GM21786 (cell line): ENCODE results near the gene PIAS3.
A peak's percentile ranks its signal among the peaks of the same experiment; 100 is the strongest.
"Not testable (repeated sequence)": the region's sequence is repeated elsewhere in the genome, so short reads cannot be mapped to it uniquely, and the experiment has no call there.

Experiments used
- ATAC-seq: cut with Tn5 transposase; IDR thresholded peaks from one replicate; pipeline ENCODE4 v1.9.1; 2021; ENCODE audit not compliant: unreplicated experiment

PIAS3 gene

GRCh38 chr1:145826030-145826429 lies 32.9 kb downstream of the PIAS3 start:
- no peak for ATAC-seq

DNA sequence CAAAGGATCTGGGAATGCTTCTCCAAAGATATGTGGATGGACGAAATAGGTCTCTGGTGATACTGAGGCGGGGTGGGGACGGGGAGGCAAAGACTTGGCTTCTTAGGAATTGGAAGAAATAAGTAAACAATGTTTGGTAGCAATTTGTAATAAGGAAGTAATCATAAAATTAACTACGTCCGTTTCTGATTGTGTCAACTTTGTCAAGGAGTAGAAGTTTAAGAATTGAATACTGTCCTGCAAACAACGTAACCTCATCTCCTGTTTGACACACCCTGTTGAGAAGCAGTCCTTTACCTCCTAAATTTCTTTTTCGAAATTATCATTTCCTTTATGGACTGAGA lies 34.4 kb downstream of the PIAS3 start:
- no peak for ATAC-seq

DNA sequence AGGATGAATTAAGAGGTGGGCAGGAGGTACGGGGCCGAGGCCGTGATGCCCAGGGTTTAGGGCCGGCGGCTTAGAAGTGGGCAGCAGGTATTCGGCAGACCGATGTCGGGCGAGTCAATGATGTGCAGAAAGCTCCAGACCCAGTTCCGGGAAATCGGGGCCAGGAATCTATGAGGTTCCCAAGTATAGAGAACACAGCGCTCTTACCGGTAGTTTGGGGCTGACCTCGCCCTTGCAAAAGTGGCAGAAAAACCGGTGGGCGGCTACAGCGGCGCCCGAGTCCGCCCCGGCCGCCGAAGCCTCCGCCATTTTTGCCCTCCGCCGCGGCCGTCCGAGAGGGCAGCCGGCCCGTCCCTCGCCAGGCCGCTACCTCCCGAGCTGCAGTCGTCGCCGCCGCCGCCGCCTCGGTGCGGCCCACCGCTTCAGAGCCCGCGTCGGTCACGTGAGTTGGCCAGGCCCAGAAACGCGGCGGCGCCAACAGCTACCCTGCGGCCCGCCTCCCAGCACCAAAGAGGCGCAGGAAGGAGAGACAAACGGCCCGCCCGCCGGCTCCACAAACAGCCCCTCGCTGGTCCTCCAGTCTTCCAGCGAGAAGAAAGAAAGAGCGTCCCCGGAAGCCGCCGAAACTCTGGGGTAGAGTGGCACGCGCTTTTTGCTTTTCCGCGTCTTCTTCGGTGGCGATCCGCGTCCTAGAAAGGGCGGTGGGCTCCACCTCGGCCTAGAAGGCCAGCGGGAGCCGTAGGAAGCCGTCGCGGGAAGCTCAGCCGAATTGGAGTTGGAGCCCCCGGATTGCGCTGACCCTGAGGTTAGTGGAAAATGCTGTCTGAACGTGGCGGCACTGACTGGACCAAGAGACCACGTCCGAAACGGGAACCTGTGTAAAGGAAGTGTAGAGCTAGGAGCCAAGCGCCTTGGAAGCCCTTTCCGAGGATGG lies 35.0 kb downstream of the PIAS3 start, which contains the start of the genes POLR3C and RNF115:
Gene POLR3C, plus strand, starts transcription at position 636 of the 934 bp plus-strand sequence. CDS start 1,577 bp downstream, outside the sequence.
Gene RNF115, minus strand, starts transcription at position 531 of the 934 bp plus-strand sequence. Its CDS starts 222 bp downstream, at position 309.
- ATAC-seq = peak; percentile 77

DNA sequence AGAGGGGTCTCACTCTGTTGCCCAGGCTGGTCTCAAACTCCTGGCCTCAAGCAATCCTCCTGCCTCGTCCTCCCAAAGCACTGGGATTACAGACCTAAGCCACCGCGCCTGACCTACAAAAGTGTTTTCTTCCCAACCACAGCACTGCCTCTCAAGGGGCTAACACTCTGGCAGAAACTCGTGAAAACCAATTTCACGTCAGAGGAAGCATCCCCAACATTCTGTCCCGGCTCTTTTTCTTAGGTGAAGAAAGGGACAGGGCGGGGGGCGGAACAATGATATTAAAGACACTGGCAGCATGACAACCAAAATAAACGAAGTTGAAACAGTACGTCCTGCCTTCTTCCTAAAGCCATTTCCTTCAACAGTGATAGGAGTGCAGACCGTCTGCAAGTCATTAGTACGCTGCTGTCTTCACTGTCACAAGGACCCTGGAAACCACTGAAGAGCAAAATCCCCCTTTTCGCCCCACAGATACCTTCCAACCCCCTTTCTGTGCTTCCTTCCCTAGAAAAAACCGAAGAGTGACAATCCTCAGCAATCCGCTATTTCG lies 36.0 kb downstream of the PIAS3 start:
- not testable (repeated sequence) for ATAC-seq

GRCh38 chr1:145818095-145818494 lies 40.8 kb downstream of the PIAS3 start:
- ATAC-seq = not testable (repeated sequence)

GRCh38 chr1:145812977-145813810 lies 45.7 kb downstream of the PIAS3 start:
- not testable (repeated sequence) for ATAC-seq

- ATAC-seq = no peak
Measured at GRCh38 chr1:145806844-145807243, 52.0 kb downstream of the PIAS3 start.

DNA sequence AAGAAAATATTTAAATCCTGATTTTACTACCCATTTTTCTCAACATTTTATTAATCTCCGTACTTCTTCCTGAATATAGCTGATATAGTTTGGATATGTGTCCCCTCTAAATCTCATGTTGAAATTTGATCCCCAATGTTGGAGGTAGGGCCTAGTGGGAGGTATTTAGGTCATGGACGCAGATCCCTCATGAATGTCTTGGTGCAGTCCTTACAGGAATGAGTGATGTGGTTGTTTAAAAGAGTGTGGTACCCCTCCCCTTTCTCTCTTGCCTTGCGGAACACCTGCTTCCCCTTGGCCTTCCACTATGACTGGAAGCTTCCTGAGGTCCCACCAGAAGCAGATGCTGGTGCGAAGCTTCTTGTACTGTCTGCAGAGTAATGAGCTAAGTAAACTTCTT lies 52.5 kb downstream of the PIAS3 start:
- ATAC-seq = no peak

DNA sequence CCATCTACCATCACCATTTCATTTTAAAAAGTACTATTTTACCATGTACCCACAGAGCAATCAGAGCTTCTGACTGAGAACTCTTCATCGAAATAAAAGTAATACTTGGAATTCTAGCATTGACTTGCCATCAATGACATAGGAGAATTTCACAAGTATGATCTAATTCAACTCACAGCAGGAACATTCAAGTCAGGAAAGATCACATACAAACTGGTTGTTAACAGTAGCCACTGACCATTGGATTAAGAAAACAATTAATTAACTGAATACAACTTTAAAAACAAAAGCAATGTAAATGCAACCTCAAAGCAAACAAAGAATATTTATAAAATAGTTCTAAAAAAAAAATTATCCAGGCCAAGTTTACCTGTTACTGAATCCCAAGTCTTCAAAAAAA lies 53.8 kb downstream of the PIAS3 start:
- ATAC-seq = no peak

DNA sequence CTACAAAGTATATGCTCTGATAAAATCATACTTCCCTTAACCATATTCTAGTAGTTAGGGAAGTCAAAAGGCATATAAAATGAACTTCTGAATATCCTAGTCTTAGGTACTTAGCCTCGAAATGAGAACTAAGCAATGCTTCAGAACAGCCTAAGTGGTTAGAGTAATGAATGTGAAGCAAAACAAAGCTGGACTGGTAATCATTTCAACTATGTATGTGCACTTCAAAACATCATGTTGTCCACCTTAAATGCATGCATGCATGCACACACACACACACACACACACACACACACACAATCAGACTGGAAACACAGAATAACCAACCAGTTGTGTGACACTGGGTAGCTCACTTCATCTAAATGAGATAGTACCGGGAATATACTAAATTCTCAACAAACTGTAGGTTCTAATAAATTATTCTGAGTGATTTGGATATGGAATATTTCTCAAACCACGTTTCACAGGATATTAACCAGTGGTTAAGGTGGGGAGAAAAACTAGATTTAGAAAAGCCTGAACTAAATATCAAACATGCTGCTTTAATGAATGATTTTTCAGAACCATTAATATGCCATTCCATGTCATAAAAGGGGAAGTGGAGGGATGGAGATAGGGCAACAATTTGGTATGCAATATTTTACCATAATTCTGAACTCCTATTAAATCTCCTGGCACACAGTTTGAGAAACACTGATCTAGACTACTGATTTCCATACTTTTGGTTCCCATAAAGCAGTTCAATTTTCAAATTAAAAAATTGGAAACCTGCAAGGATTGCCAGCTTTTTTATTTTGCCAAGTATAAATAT lies 54.4 kb downstream of the PIAS3 start:
- ATAC-seq = no peak

- ATAC-seq = no peak
Measured at GRCh38 chr1:145799806-145800205, 59.1 kb downstream of the PIAS3 start.
